ENCODE results near the gene CADPS.

CADPS gene
- total RNA-seq: 0 to 0.13 reads per million in 2 donors

DNA sequence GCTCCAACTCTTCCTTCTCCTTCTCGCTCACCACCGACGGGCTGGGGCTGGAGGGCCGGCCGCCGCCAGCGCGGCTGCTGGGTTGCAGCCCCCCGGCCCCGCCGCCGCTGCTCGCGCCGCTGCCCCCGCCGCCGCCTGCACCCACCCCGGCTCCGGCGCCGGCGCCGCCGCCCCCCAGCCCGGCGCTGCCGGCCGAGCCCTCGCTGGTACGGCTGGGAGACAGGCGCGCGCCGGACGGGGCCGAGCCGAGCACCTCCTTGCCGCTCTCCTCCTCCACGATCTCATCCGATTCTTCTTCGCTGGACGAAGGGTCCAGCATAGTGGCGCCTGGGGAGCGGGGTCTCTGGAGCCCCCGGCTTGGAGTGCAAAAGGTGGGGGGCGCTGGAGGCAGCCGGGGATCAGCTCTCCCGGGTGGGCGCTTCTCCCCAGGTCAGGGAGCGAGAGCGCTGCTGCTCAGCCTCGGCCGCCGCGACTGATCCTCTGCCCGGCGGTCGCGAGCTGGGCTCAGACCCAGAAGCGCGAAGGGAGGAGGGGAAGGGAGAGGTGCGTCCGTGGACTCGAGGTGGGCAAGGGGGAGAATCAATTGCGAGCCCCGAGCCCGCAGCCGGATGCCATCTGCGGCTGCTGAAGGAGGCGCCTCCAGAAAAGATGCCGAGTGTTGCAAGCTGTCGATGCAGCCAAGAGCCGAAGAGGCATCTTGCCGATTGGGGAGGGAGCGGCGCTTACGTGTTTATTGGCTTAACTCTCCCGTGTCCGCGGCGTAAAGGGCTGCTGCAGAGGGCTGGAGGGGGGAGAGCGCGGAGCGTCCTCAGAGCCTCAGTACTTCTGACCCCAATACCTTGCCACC is at the start of gene CADPS:
CADPS (minus strand) TSS at position 706 of the 847 bp plus-strand sequence; CDS start at position 319, 387 bp downstream.
- no peak for DNase-seq

DNA sequence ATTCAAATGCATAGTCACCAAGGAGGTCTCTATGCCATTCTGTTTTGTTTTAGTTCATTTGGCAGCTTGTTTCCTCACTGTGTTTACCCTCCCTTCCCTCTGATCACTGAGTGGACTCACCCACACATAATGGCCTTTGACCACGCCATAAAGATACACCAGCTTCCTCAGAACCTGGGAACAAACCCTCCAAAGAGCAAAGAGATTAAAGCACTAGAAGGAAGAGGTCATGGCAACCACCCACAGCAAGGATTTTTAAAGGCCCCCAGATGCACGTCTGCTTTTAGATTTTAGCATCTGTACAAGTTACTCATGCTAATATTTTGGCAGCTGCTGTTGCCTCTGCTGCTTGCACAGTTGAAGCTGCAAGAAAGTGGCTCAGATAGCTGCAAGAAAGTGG is 47.9 kb upstream of the CADPS start:
- no peak for DNase-seq

DNA sequence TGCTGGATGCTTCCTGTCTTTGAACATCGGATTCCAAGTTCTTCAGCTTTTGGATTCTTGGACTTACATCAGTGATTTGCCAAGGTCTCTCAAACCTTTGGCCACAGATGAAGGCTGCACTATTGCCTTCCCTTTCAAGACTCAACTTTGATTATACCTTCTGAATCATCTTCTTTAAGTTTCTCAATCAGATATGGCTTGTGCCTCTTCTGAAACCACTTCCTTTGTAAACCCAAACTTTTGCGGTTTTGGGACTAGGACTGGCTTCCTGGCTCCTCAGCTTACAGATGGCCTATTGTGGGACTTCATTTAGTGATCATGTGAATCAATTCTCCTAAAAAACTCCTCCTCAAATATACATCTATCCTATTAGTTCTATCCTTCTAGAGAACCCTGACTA is 47.1 kb upstream of the CADPS start:
- DNase-seq: no peak

DNA sequence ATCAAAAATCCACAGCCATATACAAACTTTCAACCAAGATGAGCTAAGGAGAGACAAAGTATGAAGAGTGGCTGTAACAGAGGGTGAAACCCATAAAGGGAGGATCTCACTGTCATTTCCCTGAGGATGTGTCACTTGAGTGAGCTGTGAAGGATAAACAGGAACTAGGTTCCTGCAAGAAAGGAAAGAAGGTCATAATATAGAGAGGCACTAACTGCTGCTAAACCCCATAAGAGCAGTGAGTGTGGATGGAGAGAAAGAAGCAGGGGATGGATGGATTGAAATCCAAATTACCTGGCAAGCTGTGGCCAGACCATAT is 45.2 kb upstream of the CADPS start:
- DNase-seq: no peak

DNA sequence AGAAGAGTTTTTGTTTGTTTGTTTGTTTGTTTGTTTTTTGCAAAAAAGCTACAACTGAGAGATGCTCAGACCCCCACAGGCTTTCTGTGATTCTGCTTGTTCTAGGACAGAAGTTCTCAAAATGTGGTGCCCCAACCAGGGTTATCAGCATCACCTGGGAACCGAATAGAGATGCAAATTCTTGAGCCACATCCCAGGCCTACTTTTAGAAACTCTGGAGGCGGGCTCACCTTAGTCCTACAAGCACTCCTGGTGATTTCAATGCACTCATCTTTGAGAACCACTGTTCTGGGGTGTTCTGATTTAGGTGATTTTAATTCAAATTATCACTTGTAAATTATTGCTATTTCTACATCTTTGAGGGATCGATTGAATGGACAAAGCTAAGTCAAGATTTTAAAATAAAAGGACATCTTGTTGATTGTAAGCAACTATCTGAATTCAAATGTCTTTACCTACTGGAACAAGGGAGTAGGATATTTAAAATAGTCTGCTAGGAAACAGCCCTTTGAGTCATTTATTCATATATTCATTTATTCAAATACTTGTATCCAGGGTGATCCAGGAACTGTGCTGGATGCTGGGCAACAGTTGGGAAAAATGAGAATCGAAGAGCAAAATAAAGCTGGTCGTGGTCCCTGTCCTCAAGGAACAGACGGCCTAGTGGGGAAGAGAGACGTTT is 44.7 kb upstream of the CADPS start:
- DNase-seq: no peak

DNA sequence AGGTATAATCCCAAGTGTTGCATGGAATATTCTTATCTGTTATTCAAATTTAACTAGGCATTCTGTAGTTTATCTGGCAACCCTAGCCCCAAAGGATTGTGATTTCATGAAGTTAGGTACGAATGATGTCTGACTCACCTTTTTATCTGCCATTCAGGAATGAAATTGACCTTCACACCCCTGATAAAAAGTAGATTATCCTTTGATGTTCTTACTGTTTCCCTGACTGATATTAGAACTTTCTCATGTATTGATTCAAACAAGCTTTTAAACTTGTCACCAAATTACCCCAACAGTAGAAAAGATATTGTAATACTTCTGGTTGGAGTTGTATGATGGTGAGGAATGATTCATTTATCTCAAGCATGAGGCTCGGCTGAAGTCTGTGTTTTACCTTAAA is 43.6 kb upstream of the CADPS start:
- DNase-seq: no peak

DNA sequence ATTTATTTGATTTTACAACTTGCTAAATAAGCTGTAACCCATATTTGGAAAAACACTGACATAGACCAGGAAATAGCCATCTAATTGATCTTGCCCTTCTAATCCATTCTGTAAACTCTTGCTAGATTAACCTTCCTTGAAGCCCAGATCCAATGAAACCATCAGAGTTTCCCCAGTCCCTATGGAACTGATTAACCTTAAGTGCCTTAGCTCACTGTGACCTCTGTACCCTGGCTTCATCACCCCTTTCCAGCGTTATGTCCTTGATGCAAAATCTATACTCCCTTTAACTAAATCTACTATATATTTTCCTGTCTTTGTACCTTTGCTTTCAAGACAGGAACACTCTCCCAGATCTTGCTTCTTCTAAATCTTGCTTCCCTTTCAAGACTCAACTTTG is 42.9 kb upstream of the CADPS start:
- no peak for DNase-seq

DNA sequence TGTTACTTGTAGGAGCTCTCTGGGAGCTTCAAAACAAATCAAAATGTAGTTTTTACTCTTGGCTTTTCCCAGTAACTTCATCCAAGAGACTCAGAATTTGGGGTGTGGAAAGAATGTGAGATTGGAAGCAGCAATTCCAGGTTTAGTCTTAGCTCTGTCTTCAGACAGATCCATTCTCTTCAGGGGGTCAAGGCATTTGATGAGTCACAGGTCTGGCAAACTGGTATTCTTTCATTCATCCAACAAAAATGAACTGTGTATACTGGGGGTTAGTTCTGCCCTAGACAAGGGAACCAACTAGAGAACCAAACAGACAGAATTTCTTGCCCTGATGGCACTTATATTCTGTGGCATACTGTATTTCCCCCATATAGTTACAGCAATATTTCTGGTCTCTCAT is 36.3 kb upstream of the CADPS start:
- no peak for DNase-seq

DNA sequence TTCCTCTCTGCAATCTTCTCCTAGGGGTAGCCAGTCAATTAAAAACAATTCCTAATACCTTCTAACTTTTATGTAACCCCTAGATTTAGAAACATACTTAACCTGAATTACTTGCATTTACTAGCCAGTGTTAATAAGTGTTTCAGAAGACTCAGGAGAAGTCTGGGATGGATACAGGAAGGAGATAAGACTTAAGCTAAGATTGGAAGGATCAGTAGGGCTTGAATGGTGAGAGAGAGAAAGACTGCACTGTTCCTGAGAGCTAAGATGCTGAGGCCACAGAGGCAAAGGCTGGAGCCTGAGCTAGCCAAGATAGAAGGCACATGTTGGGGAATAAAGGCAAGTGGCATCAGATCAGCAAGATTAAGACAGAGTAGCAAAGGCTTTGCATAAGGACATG is 30.1 kb upstream of the CADPS start:
- no peak for DNase-seq

DNA sequence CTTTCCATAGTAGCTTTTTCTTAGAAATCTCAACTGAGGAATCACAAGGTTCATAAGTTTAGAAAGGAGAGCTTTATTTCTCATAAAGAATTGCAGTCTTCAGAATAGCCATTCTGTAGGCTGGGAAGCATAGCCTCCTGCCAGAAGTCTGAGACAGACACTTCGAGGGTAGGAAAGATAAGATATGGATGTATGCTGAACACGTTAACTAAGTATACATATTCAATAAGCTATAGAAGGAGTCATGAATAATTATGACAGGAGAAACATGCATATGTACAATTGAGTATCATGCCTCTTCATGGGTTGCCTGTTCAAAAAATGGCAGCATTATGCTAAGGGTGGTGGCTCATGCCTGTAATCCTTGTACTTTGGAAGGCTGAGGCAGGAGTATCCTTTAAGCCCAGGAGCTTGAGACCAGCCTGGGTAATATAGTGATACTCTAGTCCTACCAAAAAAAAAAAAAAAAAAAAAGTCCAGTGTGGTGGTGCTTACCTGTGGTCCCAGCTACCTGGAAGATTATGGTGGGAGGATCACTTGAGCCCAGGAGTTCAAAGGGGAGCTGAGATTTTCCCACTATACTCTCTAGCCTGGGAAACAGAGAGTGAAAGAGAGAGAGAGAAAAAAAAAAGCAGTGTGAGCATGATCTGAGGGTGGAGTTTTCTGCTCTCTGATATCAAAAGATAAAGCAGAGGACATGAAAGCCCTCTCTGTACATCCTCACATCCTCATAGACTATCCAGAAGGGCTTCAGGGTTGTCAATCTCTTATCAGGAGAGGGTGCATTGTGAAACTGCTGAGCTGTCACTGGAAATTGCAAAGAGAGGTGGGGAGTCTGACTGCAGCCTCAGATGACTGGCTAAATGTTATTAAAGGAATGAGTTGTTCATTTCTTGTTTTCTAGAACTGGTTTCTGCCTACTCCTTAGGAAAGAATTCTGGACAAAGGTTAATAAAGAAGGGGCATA is 23.6 kb upstream of the CADPS start:
- DNase-seq: no peak

DNA sequence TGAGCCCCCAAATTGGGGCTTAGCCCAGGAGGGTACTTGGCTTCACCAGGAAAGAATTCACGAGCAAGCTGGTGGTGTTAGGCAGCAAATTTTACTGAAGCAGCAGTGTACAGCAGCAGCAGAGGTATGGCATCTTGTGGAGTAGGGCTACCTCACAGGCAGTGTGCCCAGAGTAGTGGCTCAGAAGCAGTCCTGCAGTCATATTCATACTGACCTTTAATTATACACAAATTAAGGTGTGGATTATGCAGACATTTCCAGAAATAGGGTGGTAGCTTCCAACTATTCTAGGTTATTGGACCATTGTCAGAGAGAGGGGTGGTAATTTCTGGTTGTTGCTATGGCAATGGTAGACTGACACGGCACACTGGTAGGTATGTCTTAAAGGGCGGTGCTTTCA is 20.7 kb upstream of the CADPS start:
- DNase-seq: no peak

DNA sequence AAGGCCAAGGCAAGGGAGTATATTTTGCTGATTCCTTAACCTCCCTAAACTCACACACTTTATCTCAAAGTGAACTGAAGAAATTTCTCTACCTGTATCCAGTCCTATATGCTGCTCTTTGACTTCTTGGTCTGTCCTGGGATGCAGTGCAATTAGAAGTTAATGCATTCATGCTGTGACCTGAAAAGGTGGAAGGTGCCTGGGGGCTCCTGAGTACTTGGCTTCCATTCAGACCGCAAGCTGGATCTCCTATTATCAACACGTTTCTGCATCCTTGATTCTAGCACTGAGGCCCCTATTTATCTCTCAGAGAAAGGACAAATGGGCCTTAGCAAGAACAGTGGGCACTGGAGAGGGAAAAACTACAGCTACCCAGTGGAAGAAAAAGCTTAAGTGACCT is 17.7 kb upstream of the CADPS start:
- DNase-seq: no peak

DNA sequence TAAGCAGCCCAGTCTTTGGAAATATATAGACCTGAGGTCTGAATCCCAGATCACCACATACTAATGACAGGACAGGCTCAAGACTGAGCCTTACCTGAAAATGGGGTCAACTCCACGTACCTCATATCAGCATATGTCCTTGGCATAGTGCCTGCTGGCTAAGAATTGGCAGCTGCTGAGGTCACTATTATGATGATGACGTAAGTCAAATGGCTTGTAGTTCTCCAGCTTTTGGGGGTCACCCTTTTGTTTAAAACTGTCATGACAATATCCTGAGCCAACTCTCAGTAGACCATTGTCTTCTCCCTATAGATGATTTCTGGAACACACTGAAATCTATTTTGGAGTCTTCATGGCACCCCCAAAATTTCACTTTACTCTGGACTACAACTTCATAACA is 16.8 kb upstream of the CADPS start:
- DNase-seq: no peak

DNA sequence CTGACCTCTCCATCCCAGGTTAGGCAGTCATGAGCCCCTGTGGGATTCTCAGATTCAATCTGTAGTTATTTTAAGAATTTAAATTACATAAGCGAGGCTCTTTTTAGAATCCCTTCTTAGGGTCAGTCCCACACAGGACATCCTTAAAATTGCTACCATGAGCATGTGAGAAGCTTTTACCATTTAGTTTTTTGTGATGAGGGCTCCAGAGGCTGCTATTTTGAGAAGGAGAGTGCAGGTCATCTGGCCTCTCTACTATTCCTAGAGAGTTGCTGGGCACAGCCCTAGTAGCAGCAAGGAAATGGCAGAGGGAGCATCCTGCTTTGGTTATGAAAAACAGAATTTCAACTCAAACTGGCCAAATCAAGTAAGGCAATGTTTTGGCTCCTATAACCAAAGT is 13.6 kb upstream of the CADPS start:
- no peak for DNase-seq

DNA sequence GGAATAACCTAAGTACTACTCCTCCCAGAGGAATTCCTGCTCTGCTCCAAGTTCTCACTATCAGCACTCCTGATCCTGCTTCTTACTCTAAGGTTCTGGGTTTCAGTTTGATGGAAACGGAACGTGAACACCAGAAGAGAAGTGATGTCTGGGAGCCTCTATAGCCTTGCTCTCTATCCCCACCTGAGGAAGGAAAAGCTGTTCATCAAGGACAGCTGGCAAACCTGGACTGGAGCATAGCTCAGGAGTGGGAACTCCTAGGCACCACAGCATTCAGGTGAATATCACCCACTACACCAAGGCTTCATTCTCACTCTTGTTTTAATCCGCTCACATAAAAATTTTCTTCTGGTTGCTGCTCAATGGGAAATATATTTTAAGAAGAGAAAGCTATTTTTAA is 13.0 kb upstream of the CADPS start:
- DNase-seq: no peak

DNA sequence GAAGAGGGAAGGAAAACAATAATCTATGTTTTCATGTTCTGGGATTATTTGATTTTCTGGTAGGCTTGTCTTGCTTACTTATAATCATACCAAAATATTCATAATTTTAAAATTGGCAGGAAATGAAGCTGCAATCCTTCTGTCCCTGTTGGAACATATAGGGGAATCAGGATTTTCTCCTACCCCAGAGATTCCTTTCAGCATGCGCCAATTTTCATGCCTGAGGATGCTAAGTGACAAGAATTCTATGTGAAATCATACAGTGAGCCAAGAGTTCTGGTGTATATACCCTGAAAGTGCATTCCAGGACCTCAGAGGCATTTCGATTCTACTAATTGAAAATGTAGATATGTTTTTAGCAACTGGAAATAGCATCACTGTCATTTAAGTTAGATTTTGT is 9.9 kb upstream of the CADPS start:
- no peak for DNase-seq

DNA sequence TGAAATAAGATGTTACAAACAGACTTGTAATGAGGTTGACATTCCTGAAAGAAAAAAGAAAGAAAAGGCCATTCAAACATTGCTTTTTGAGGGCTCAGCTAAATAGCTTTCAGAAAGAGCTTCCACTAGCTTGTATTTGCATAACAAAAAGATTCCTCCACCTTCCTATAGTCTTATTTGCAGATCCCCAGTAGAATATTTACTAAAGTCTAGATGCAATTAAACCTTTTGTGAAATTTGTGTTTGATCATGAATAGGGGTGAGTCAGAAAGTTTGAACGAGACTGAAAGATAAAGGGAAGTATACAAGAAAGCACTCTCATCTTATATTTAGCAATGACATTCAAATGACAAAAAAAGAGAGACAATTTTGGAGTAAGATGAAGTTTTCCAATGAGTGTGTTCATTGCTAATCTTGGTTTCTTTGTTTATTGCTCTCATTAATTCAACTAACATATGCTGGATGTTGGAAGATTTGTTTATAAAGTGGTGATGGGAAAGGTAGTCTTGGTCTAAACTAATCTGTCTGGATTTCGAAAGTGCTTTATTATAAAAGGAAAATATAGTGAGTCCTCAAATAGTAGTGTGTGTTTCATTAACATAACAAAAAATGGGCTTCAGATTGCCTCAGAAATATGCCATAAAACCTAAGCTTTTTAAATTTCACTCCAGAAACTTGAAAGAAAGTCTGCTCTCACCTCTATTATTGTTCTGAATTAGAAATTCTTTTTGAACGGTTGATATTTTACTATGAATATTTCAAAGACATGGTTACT is 9.1 kb upstream of the CADPS start:
- DNase-seq: no peak

DNA sequence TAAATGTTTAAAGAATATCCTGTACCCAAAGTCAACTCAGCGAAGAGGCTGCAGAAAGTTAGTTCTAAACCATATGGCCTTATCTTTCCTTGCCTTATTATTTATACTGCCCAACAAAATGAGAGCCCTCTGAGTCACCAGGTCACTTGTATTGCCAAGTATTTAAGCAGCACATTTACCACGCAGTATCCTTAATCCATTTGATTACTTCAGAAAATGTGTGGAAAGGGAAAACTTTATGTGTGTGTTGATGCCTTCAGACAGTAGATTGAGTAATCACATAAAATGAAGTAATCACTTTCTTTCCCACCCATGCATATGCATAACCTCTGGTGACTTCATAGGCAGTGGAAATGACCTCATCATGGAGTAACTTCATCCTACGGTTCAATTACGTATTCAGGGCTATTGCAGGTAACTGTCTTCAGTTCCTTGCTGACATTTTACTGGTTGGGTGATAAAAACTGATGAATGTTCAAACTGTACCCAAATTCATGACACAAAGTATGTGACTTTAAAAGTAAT is 7.5 kb upstream of the CADPS start:
- no peak for DNase-seq

DNA sequence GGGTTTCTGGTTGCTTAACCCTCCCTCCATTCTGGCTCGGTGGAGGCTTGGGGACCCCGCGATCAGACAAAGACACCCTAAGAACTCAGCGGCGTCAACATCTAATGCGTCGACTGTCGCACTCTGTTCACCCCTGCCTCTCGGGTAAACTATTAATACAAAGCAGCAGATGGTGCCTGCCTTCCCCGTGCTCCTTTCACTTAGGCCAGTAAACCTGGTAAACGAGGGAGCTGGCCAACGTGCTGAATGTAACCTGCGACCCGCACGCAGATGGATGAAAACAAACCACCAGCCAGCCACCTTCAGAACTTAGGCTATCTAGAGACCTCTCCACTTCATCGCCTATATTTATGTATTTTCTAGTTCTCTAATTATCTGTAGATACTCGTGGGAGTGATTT is 848 bp upstream of the CADPS start:
- DNase-seq: no peak

DNA sequence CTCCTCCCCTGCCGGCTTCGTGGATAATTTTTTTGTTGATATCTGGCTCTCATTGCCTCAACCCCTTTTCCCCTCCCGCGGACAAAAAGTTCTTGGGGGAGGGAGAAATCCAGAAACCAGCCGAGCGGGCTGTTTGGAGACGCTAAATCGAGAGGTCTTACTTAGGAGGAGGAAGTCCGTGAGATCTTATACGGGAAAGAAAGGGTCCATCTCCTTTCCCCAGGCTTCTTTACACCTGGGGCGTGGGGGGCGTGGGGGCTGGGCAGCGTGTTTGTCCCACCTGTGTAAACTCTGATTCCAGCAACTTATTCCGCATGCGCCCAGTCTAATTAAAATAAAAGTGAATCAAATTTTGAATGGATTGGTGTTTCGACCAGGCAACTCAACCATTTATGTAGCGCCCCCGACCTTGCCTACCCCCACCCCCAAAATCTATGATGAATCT is 364 bp upstream of the CADPS start:
- peak; percentile 2 for DNase-seq

DNA sequence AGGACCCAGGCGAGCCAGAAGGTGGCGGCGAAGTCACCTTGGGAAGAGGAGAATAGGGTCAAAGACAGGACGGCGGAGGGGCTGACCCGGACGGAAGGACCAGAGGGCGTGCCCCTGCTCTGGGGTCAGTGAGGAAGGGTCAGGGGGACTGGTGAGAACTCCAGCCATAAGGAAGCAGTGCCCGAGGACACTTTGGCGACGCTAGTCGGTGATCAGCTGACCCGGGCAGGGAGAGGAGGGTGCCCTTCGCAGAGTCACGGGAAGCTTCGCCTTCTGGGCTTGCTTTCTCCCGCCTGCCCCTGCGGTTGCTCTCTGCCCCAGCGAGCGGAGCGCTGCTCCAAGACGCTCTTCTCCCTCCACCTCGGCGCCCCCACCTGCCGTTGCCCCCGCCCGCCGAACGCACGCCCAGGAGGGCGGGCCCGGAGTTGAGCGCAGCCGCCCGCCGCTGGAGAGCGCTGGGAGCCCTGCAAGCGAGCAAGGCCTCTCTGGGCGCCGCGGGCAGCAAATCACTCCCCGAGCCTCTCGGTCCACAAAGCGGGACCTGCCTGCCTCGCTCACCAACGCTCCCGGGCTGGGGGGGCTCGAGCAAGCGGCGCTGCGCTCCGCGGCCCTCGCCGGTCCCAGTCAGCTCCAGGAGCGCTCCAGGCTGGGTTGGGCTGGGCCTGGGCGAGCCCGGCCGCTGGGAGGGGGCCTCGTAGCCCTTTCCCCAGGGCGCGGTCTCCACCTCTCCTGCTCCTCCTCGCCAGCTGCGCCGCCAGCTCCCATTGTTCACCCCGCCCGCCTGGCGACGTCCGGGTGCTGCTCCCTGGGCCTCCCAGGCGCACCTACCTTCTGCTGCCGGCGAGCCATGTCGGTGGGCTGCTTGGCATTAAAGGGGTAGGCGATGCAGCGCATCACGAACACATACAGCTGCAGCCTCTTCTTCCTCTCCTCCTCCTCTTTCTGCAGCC is 1.2 kb downstream of the CADPS start:
- DNase-seq: peak; percentile 13
